Suppressor macrophage (primary cell): Measurements from ENCODE around the gene TBC1D3D.
"Not testable (repeated sequence)": the region's sequence is repeated elsewhere in the genome, so short reads cannot be mapped to it uniquely, and the experiment has no call there.

Source experiments
- DNase-seq, 4 experiments: peaks; one replicate each; pipeline ENCODE4 v3.0.0-alpha.2; 2020 to 2022
- total RNA-seq, 17 experiments: gene quantifications; one replicate each; lab custom pipeline; 2026; ENCODE audit warnings: mixed read lengths in 6 of 17, inconsistent platforms in 3 of 17; lab: John Stamatoyannopoulos, UW

Gene TBC1D3D
- total RNA-seq = 0 reads per million in 17 experiments

GRCh38 chr17:38003676-38004075, at the start of gene TBC1D3D:
TBC1D3D (plus strand) TSS chr17:38003976; CDS start chr17:38005561, 1,585 bp downstream.
- not testable (repeated sequence) for DNase-seq

- DNase-seq = not testable (repeated sequence)
Measured at GRCh38 chr17:37988960-37989359, 14.8 kb upstream of the TBC1D3D start, which contains the start of gene TBC1D3L. TBC1D3L (minus strand) TSS chr17:37989060; CDS start chr17:37987520, 1,540 bp downstream.
